Activated T-helper 17 cell treated with anti-CD3 and anti-CD28 coated beads, Interleukin-2, amount 50 U/mL, for 72 hours (primary cell): Measurements from ENCODE around the gene TUBE1. TPM values are rescaled to one million over a fixed set of nuclear protein-coding genes. Genes with fewer than 3 reads are reported as not detected.
"Not testable (repeated sequence)": the region's sequence is repeated elsewhere in the genome, so short reads cannot be mapped to it uniquely, and the experiment has no call there.

Experiments
- ATAC-seq: fragments of 150-1000 bp; cut with Tn5 transposase; replicated peaks from 2 replicates; pipeline ENCODE4 v1.10.0; 2021; ENCODE audit warnings: mild to moderate bottlenecking, moderate library complexity
- H3K27ac Mint-ChIP-seq: one replicate; pipeline ENCODE4 v1.8.0; 2022; ENCODE audit warnings: mixed read lengths
- H3K27me3 Mint-ChIP-seq: one replicate; pipeline ENCODE4 v1.8.0; 2022; ENCODE audit warnings: mixed read lengths
- H3K36me3 Mint-ChIP-seq: one replicate; pipeline ENCODE4 v1.8.0; 2022; ENCODE audit warnings: low read depth, mild to moderate bottlenecking, mixed read lengths
- H3K4me1 Mint-ChIP-seq: one replicate; pipeline ENCODE4 v1.8.0; 2022; ENCODE audit warnings: mixed read lengths
- H3K4me3 Mint-ChIP-seq: one replicate; pipeline ENCODE4 v1.8.0; 2022; ENCODE audit warnings: mild to moderate bottlenecking, mixed read lengths
- H3K9me3 Mint-ChIP-seq: one replicate; pipeline ENCODE4 v1.8.0; 2022; ENCODE audit warnings: mixed read lengths
- total RNA-seq, 2 donors: library from RNA; stranded (reverse); gene quantifications; one replicate each; pipeline ENCODE4 v1.2.3, GENCODE V29; 2022

TUBE1 gene
- total RNA-seq, 2 donors from 2014 or later = 17.1 to 24.0 TPM

- Mint-ChIP-seq H3K9me3 (no peaks in the 10 kb centered on the region), H3K27ac (no peak overlapping the region), H3K36me3 (no peaks in the 10 kb centered on the region), H3K4me1 (no peaks in the 10 kb centered on the region), H3K4me3 (no peak overlapping the region), H3K27me3 (peaks cover 3% of the 10 kb centered on the region)
- ATAC-seq = no peak
These were observed 9.6 kb upstream of the TUBE1 start for GRCh38 chr6:112096901-112097300.

GRCh38 chr6:112087916-112088315 is 634 bp upstream of the TUBE1 start:
- no peak overlapping the region for H3K27ac Mint-ChIP-seq
- ATAC-seq = no peak
- H3K27me3 Mint-ChIP-seq = peaks cover 14% of the 10 kb centered on the region
- no peaks in the 10 kb centered on the region for H3K9me3 Mint-ChIP-seq
- H3K36me3 Mint-ChIP-seq = peaks cover 27% of the 10 kb centered on the region
- no peaks in the 10 kb centered on the region for H3K4me1 Mint-ChIP-seq
- no peak overlapping the region for H3K4me3 Mint-ChIP-seq

GRCh38 chr6:112086744-112087135 is 542 bp downstream of the TUBE1 start:
- Mint-ChIP-seq H3K4me1 (no peaks in the 10 kb centered on the region), H3K4me3 (no peak overlapping the region), H3K27me3 (peaks cover 10% of the 10 kb centered on the region), H3K36me3 (peaks cover 37% of the 10 kb centered on the region), H3K27ac (no peak overlapping the region), H3K9me3 (no peaks in the 10 kb centered on the region)
- peak; percentile 33 for ATAC-seq

GRCh38 chr6:112085286-112086065 is 1.8 kb downstream of the TUBE1 start:
- peaks cover 49% of the 10 kb centered on the region for H3K36me3 Mint-ChIP-seq
- no peaks in the 10 kb centered on the region for H3K4me1 Mint-ChIP-seq
- ATAC-seq = no peak
- H3K9me3 Mint-ChIP-seq = no peaks in the 10 kb centered on the region
- peak overlapping the region; percentile 27 for H3K4me3 Mint-ChIP-seq
- H3K27ac Mint-ChIP-seq = no peak overlapping the region
- H3K27me3 Mint-ChIP-seq = peaks cover 8% of the 10 kb centered on the region

GRCh38 chr6:112081569-112081968 is 5.7 kb downstream of the TUBE1 start:
- Mint-ChIP-seq H3K36me3 (peaks cover 89% of the 10 kb centered on the region), H3K9me3 (no peaks in the 10 kb centered on the region), H3K4me1 (no peaks in the 10 kb centered on the region), H3K4me3 (no peak overlapping the region), H3K27ac (no peak overlapping the region), H3K27me3 (no peaks in the 10 kb centered on the region)
- no peak for ATAC-seq

- H3K36me3 Mint-ChIP-seq = peaks cover 22% of the 10 kb centered on the region
- H3K27ac Mint-ChIP-seq = no peak overlapping the region
- no peaks in the 10 kb centered on the region for H3K9me3 Mint-ChIP-seq
- ATAC-seq = no peak
- no peaks in the 10 kb centered on the region for H3K27me3 Mint-ChIP-seq
- no peak overlapping the region for H3K4me3 Mint-ChIP-seq
- no peaks in the 10 kb centered on the region for H3K4me1 Mint-ChIP-seq
These were observed 20.7 kb downstream of the TUBE1 start for GRCh38 chr6:112066606-112067005.

- peaks cover 17% of the 10 kb centered on the region for H3K36me3 Mint-ChIP-seq
- ATAC-seq = no peak
- H3K27ac Mint-ChIP-seq = no peak overlapping the region
- H3K9me3 Mint-ChIP-seq = no peaks in the 10 kb centered on the region
- H3K27me3 Mint-ChIP-seq = no peaks in the 10 kb centered on the region
- no peaks in the 10 kb centered on the region for H3K4me1 Mint-ChIP-seq
- H3K4me3 Mint-ChIP-seq = no peak overlapping the region
These were observed 21.8 kb downstream of the TUBE1 start for GRCh38 chr6:112065426-112065986.

GRCh38 chr6:112062966-112063365 is 24.3 kb downstream of the TUBE1 start:
- Mint-ChIP-seq H3K4me1 (no peaks in the 10 kb centered on the region), H3K9me3 (no peaks in the 10 kb centered on the region), H3K4me3 (no peak overlapping the region), H3K27ac (no peak overlapping the region), H3K36me3 (no peaks in the 10 kb centered on the region), H3K27me3 (no peaks in the 10 kb centered on the region)
- no peak for ATAC-seq

GRCh38 chr6:112061605-112062004 is 25.7 kb downstream of the TUBE1 start:
- H3K4me1 Mint-ChIP-seq = no peaks in the 10 kb centered on the region
- no peak overlapping the region for H3K4me3 Mint-ChIP-seq
- no peaks in the 10 kb centered on the region for H3K36me3 Mint-ChIP-seq
- H3K27me3 Mint-ChIP-seq = no peaks in the 10 kb centered on the region
- no peak overlapping the region for H3K27ac Mint-ChIP-seq
- ATAC-seq = no peak
- H3K9me3 Mint-ChIP-seq = no peaks in the 10 kb centered on the region

- no peaks in the 10 kb centered on the region for H3K4me1 Mint-ChIP-seq
- ATAC-seq = no peak
- H3K9me3 Mint-ChIP-seq = no peaks in the 10 kb centered on the region
- H3K27me3 Mint-ChIP-seq = no peaks in the 10 kb centered on the region
- no peaks in the 10 kb centered on the region for H3K36me3 Mint-ChIP-seq
- no peak overlapping the region for H3K4me3 Mint-ChIP-seq
- no peak overlapping the region for H3K27ac Mint-ChIP-seq
These were observed 28.8 kb downstream of the TUBE1 start for GRCh38 chr6:112058243-112059032.

- Mint-ChIP-seq H3K9me3 (no peaks in the 10 kb centered on the region), H3K4me1 (no peaks in the 10 kb centered on the region), H3K27ac (no peak overlapping the region), H3K27me3 (no peaks in the 10 kb centered on the region), H3K36me3 (no peaks in the 10 kb centered on the region), H3K4me3 (no peak overlapping the region)
- no peak for ATAC-seq
These were observed 32.6 kb downstream of the TUBE1 start for GRCh38 chr6:112054555-112055190.

- Mint-ChIP-seq H3K36me3 (no peaks in the 10 kb centered on the region), H3K9me3 (no peaks in the 10 kb centered on the region), H3K4me1 (no peaks in the 10 kb centered on the region), H3K27me3 (no peaks in the 10 kb centered on the region), H3K27ac (no peak within 1 kb of the TSS), H3K4me3 (no peak within 1 kb of the TSS)
- no peak for ATAC-seq
These were observed 33.3 kb downstream of the TUBE1 start, which contains the start of gene CCN6 for GRCh38 chr6:112054001-112054400. Gene CCN6 (plus strand): TSS chr6:112054104. CDS start chr6:112054358, 254 bp downstream.

- not testable (repeated sequence) for H3K4me1 Mint-ChIP-seq, H3K27me3 Mint-ChIP-seq, ATAC-seq, H3K27ac Mint-ChIP-seq, H3K9me3 Mint-ChIP-seq, H3K4me3 Mint-ChIP-seq, H3K36me3 Mint-ChIP-seq
These were observed 36.0 kb downstream of the TUBE1 start for GRCh38 chr6:112051251-112051740.

GRCh38 chr6:112050429-112050828 is 36.9 kb downstream of the TUBE1 start:
- Mint-ChIP-seq H3K27me3 (no peaks in the 10 kb centered on the region), H3K4me1 (no peaks in the 10 kb centered on the region), H3K4me3 (no peak overlapping the region), H3K27ac (no peak overlapping the region), H3K9me3 (no peaks in the 10 kb centered on the region), H3K36me3 (no peaks in the 10 kb centered on the region)
- no peak for ATAC-seq
